IPS-NIHi11 (cell line): ENCODE results near the gene IL10RA.
"Not testable (repeated sequence)": the region's sequence is repeated elsewhere in the genome, so short reads cannot be mapped to it uniquely, and the experiment has no call there.

Experiments used
- DNase-seq: peaks from one replicate; pipeline ENCODE4 v3.0.0; 2012; ENCODE audit warnings: mixed read lengths, low spot score

The IL10RA gene

DNA sequence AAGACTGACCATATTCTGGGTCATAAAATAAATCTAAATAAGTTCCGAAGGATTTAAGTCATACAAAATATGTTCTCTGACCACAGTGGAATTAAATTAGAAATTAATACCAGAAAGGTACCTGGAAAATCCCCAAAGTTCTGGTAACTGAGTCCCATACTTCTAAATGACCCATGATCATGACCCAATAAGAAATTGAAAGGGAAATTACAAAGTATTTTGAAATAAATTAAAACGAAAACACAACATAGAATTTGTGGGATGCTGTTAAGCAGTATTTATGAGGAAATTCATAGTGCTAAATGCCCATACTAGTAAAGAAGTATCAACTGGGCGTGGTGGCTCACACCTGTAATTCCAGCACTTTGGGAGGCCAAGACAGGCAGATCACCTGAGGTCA, 23.4 kb upstream of the IL10RA start:
- DNase-seq = no peak

DNA sequence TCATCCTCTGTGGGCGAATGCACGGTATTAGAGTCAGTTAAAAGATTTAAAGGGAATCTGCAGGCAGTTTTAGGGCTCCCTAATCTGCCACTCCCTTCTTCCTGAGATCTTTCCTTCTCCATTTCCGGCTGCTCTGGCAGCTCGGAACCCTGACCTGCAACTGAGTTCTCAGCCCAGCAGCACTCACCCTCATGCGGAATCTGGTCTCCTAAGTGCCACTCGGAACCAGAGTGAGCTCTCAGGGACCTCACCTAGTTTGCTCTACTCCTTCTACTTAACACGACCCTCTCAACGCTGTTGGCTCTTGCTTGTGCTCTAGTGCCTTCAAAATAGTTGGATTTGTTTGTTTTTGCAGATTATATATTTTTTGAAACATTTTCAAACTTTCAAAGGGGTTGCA, 19.3 kb upstream of the IL10RA start:
- DNase-seq = no peak

DNA sequence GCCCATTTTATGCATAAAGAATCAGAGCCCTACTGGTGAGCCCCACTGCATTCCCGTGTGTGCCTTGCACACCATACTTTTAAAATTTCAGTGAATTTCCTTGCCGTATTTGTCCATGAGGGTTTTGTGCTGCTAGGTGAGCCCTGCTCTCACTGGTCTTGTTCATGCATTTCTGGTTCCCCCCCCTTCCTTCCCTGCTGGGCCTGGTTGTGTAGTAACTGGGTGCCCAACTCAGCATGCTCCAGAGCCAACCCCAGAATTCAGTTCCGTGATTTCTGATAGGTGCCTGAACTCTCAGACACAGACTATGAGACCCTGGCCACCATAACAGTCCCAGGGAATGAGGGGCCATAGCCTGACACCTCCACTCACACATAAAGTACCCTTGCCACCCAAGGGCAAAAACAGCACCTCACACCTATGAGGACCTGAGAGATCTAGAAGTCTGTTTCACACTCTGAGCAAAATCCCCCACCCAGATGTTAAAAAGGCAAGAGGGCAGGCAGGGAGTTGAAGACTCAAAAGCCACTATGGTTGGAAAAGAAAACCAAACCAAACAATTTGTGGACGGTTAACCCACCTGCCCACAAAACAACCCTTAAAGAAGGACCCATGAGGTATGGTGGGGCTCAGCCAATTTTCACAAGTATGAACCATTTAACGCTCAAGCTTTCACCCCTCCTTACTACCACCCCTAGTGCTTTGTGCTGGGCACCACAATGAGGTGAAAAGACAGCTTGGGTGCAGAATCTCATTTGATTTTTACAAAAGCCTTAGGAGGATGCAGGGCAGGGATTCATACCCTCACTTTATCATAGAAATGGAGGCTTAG, 16.8 kb upstream of the IL10RA start:
- no peak for DNase-seq

DNA sequence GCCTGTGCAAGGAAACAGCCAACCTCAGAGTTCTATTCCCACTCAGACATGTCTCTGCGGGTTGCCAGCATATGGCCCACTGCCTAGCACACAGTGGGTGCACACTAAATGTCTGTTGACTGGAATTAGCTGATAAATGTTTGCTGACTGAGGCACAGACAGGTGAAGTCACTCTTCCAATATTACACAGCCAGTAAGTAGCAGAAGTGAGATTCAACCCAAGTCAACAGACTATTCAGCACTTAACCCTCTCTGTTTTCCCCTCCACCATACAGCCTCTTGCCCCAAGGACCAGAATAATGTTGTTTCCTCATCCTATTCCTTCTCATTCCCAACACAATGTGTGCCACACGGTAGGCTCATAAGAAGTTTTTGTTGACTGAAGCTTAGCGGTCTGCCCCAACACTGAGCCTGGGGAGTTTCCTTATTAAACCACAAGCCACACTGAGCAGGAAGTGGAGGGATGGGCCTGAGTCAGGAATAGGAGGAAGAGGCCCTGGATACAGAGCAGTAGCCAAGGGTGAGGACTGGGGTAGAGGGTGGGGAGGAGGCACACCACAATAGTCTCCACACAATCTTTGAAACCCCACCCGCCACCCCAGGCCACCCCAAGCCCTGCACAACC, 15.7 kb upstream of the IL10RA start:
- no peak for DNase-seq

DNA sequence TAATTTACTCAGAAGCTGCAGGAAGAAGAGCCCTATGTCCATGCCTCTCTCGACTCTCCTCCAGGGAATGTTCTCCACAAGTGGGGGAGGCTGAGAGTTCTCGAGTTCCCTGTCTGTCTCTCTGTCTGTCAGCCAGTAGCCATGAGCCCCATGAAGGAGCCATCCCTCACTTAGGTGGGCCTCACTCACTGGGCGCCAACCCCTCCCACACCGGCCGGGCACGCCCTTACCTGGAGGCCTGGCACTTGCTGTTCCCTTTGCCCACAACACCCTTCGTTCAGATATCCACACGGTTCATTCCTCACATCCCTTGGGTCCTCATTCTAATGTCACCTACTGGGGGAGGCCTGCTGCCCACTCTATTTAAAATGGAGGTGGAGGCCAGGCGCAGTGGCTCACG, 14.2 kb upstream of the IL10RA start:
- DNase-seq = no peak

DNA sequence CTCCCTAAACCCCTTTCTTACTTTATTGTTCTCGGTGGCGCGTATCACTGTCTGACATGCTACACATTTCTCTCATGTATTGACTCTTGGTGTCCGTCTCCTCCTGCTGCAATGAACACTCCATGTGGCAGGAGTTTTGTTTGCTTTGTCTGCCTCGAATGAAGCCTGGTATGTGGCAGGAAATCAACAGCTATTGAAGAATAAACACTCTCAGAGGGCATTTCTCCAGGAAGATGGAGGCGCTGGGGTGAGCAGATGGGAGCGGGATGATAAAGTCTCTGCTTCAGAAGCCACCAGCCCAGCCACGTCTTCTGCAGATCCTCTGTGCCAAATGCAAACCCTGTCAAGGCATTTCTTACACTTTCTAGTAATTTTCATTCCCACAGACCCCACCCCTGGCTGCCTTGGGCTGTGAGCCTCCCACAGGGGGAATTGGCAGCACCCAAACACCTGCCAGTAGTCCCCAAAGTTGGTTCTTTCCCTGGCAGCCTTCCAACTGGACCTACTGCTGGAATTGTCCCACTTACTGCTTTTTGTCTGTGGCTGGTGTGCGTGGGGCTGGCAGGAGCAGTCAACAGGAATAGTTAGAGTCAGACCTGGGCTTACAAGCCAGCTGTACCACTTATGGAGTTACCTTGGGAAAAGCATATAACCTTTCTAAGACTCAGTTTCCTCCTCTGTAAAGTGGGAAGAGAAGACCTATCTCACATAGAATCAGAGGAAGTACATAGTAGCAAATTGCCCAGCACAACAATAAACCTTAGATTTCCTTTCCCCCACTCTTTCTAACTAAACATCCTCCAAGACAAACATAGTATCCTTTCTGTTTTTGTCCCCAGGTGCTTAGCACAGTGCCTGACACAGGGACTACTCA, 13.3 kb upstream of the IL10RA start:
- DNase-seq = no peak

DNA sequence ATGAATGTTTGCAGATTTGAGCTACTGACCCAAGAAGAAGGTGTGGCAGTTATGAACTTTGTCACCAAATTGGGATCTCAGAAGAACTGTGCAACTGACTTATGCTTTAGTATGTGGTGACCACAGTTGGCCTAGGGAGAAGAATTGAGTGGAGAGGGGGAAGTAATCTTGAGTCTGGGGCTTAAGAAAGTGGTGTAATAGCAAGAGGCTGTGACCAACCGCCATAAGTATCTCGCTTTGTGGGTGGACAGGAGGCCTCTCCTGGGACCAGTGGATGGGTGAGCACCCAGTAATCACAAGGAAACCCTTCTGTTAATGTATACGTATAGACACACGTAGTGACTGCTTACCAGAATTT, 12.7 kb upstream of the IL10RA start:
- DNase-seq = no peak

DNA sequence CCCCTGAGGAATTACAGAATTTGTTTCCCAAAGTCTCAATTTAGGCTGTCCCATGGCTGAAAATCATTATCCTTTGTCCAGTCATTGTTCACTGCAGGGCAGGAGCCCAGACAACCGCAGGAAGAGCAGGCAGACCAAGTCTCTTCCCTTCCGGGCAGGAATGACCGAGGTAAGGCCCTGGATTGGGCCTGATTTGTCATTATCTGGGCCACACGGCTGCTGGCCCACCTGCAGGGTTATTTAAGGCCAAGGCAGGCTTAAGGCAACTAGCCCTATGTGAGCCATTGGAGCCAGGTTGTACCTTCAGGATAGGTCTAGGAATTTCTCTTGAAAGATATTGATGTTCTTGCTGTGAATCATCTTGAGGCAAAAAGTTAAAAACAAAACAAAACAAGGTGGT, 9.7 kb upstream of the IL10RA start:
- DNase-seq = no peak

DNA sequence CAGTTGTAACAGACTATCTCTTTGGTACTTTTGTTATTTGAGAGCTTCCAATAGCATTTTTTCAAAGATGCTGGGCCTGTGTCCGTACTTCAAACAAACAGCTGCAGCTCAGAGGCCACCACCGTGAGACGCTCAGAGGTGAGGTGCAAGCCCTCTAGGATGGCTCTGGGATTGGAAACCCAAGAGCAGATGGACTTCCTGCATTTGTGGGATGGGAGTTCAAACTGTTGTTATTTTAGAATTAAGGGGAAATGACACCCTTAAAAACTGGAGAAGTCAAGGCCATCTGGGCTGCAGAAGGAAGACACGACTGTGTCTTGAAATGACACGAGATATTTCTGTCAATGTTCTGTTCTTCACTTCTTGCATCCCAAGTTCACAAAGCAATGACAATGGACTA, 9.2 kb upstream of the IL10RA start:
- no peak for DNase-seq

DNA sequence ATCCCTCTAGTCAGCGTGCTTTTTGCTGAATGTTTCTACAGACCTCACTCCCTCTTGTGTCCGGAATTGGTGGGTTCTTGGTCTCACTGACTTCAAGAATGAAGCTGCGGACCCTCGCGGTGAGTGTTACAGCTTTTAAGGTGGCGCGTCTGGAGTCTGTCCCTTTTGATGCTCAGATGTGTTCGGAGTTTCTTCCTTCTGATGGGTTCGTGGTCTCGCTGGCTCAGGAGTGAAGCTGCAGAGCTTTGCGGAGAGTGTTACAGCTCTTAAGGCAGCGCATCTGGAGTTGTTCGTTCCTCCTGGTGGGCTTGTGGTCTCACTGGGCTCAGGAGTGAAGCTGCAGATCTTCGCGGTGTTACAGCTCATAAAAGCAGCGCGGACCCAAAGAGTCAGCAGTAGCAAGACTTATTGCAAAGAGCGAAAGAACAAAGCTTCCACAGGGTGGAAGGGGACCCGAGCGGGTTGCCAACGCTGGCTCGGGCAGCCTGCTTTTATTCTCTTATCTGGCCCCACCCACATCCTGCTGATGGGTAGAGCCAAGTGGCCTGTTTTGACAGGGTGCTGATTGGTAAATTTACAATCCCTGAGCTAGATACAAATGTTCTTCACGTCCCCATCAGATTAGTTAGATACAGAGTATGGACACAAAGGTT, 8.5 kb upstream of the IL10RA start:
- DNase-seq = not testable (repeated sequence)

DNA sequence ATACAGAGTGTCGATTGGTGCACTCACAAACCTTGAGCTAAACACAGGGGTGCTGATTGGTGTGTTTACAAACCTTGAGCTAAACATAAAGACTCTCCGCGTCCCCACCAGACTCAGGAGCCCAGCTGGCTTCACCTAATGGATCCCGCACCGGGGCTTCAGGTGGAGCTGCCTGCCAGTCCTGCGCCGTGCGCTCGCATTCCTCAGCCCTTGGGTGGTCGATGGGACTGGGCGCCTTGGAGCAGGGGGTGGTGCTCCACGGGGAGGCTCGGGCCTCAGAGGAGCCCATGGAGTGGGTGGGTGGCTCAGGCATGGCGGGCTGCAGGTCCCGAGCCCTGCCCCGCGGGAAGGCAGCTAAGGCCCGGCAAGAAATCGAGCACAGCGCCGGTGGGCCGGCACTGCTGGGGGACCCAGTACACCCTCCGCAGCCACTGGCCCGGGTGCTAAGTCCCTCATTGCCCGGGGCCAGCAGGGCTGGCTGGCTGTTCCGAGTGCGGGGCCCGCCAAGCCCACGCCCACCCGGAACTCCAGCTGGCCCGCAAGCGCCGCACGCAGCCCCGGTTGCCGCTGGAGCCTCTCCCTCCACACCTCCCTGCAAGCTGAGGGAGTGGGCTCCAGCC, 7.8 kb upstream of the IL10RA start:
- DNase-seq = not testable (repeated sequence)

DNA sequence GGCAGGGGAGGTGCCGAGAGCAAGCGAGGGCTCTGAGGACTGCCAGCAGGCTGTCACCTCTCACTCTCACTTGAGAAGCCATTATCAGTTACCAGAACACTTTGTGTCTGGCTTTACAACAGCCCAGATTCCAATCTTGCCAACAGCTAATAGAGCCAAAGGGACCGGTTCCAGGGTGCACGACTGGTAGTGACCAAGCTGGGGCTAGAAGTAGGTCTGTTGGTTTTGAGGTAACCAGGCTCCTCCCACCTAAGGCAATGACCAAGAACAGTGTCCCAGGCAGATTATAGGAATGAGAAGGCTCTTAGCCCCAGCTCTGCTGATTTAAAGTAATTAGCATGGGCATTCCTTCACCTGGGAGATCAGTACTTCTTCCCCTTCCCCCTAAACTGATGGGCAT, 7.2 kb upstream of the IL10RA start:
- no peak for DNase-seq

DNA sequence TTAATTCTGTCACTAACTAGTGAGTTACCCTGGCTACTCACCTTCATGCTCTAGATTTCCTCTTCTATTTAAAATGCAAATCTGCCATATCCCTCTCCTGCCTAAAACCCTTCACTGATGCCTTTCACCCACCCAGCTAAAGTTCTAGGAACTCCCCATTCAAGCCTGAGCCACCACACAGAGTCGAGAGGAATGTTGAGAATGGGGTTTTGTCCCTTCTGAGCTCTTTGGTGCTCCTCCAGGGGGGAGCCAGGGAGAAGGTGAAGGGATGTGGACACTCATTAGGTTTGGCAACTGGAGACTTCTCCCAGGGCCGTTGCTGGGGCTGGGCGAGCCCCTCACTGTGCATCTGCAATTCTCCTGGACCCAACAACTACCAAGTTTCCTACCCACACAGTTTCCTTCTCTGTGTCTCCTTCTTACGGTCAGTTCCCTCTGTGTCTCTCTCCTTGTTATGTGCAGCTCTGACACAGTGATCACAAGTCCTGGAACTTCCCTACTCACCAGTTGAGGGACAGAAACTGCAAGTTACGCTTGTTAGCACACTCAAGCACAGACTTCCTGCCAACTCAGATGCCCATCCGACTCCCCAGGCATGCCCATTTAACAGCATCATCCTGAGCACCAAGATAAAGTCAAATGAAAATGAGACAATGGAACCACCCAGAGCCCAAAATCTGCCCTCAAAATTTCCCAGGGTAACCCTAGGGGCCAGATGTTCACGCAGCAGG, 6.5 kb upstream of the IL10RA start:
- no peak for DNase-seq

DNA sequence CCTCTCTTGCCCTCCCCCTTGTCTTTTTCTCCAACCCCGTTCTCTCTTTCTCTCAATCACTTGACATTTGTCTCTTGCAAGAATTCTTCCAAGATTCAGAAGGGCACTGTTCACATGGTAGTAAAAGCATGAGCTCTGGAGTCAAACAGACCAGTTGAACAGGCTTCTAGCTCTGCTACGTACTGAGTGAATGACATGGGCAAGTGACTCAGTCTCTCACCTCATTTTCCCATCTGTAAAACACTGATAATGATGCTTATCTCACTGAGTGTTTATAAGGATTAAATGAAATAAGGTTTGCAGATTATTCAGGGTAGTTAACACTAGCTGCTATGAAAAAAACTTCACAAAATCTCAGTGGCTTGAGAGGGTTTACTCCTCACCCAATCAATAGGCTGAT, 5.9 kb upstream of the IL10RA start:
- DNase-seq = no peak

DNA sequence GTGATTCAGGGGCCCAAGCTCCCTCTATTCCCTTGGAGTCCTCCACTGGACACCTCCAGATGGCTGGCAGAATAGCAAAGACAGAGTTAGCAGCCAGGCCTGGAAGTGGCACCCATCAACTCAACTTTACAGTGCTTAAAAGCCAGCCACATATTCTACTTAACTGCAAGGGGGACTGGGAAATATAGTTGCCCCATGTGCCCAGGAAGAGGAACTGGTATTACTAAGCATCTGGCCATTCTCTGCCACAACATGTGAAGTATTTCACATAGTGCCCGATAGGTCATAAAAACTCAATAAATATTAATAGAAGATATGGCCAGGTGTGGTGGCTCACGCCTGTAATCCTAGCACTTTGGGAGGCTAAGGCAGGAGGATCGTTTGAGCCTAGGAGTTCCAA, 5.5 kb upstream of the IL10RA start:
- no peak for DNase-seq

DNA sequence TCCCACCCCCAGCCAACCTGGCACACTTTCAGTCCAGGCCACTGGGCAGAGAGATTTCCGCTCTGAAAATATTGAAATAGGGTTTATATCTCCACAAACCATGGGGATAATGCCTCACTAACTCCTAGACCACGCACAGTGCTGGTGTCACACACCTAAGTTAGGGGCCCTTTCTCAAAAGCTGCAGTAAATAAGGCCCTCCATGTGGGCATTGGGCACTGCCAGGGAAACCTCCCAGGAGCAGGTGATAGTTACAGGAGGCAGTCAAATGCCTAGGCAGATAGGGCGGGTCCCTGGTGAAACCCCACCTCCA, 3.1 kb upstream of the IL10RA start:
- no peak for DNase-seq

DNA sequence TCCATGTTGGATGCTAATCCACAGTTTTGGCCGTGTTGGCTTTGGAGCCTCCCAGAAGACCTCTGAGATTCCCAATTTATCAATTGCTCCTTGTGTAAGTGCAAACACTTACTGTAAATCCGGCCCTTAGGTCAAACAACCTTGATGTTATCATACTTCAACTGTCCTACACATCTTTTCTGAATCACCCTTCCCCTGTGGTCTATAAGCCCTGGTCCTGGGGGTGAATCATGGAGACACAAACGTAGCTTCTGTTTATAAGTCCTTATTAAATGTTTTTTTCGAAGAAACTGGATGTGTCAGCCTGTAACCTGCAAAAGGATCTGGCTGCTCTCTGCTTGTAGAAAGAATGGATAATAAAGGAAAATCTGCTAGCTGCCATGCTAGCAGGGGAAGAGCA, 1.7 kb upstream of the IL10RA start:
- DNase-seq = no peak

DNA sequence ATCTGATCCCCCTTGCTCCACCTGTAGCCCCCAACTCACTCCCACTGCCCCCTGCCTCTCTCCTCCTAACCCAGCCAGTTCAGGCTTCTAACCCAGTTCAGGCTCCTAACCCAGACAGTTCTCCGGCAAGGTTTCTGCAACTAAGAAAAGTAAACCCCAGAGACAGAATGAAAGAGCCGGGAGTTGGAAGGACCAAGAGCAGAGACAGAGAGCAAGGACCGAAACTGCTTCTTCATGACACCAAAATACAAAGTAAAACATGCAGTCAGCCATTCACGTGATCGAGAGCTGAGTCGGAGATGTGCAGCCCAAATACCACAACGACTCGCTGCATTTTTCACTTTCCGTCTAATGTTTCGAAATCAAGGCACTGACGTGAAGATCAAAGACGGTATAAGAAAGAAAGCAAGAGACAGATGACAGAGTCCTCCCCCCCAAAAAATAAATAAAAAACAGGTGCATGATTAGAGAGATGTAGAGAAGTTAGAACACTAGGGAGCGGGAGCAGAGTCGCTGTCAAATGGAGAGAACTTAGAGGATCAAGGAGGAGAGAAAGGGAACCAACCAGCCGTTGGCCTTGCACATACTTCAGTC, 884 bp downstream of the IL10RA start:
- DNase-seq = no peak

DNA sequence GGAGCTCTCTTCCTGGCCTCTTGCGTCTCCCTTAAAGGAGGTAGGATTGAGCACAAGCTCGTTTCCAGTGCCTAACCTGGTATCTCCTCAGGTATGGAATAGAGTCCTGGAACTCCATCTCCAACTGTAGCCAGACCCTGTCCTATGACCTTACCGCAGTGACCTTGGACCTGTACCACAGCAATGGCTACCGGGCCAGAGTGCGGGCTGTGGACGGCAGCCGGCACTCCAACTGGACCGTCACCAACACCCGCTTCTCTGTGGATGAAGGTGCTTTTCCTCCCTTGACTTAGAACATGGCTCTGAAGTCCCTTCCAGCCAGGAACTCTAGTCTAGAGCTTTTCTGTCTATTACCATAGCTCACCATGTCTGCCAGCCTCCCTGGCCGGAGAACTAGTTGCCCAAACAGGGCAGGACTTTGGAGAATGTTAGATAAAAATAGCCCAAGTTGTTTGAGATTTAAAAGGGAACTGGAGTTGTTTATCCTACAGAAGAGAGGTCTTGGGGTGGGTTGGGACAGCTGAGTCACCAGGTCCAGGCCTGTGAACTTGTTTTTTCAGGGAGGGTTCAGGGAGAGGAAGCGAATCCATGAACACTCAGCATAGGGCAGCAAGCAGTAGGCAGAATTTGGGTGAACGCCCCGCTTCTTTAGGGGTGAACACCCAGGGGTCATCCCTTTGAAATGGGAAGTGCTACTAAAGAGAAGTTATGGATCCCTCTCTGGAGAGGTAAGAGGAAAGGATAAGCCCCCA, 3.3 kb downstream of the IL10RA start:
- DNase-seq = no peak

DNA sequence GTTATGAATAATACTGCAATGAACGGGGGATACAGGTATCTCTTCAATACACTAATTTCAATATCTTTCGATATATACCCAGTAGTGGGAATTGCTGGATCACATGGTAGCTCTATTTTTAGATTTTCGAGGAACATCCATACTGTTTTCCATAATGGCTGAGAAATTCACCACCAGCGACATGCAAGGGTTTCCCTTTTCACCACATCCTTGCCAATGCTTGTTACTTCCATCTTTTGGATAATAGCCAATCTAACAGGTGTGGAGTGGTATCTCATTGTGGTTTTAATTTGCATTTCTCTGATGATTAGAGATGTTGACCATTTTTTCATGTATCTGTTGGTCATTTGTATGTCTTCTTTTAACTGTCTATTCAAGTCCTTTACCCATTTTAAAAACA, 5.9 kb downstream of the IL10RA start:
- DNase-seq = no peak
